Breast epithelium (tissue), 3 donors: ENCODE measurements around the gene TMEM234.

Experiments
- CTCF ChIP-seq, 3 donors: fragments of 450-650 bp; IDR thresholded peaks; one replicate each; pipeline ENCODE4 v1.5.1; 2016 to 2017; ENCODE audit warnings: antibody characterized with exemption in 3 of 3, mild to moderate bottlenecking in 3 of 3, moderate library complexity in 3 of 3
- POLR2A ChIP-seq: fragments of 450-650 bp; IDR thresholded peaks from one replicate; pipeline ENCODE4 v1.6.1; 2016; ENCODE audit warnings: antibody characterized with exemption, mild to moderate bottlenecking, moderate library complexity
- POLR2AphosphoS5 ChIP-seq, 3 donors: sonication (generic); formaldehyde crosslinking; IDR thresholded peaks; one replicate each; pipeline ENCODE4 v1.6.1; 2017; ENCODE audit warnings: antibody characterized with exemption in 3 of 3

DNA sequence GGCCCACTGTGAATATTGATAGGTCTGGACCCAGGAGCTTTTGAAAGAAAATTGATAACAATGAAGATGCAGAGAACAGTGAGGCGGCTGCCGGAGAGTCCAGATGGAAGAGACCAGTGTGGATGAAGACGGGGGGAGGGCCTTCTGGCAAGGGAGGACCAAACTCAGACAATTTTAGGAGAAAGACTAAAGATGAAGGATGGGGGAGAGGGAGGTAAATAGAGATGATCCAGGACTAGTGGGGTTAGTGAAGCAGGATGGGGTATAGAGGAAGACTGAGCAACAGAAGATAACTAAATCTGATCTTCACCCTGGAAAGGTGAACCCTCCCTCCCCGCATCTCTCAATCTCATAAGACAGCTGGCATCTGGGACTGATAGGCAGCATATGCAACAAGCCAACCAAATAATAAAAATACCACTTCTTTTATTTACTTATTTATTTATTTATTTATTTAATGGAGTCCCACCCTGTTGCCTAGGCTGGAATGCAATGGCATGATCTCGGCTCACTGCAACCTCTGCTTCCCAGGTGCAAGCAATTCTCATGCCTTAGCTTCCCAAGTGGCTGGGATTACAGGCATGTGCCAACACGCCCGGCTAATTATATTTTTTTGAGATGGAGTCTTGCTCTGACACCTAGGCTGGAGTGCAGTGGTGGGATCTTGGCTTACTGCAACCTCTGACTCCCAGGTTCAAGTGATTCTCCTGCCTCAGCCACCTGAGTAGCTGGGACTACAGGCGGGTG, 10.6 kb upstream of the TMEM234 start:
- TF ChIP-seq CTCF (IDR thresholded peaks at IDR 0.05) (no peak), POLR2AphosphoS5 (IDR thresholded peaks at IDR 0.05) (no peak), POLR2A (no peak)
